Ectodermal cell (in vitro differentiated cells): ENCODE results near the gene NEK7.
"Not testable (repeated sequence)": the region's sequence is repeated elsewhere in the genome, so short reads cannot be mapped to it uniquely, and the experiment has no call there.

Experiments
- H3K27ac ChIP-seq: 2 replicates; pipeline ENCODE4 v1.7.0; 2013; ENCODE audit warnings: mild to moderate bottlenecking, low read depth, low read length; ENCODE audit not compliant: insufficient read depth, poor library complexity, severe bottlenecking
- H3K27me3 ChIP-seq: 2 replicates; pipeline ENCODE4 v1.7.0; 2013; ENCODE audit warnings: mild to moderate bottlenecking, low read length; ENCODE audit not compliant: insufficient read depth, control insufficient read depth, poor library complexity, severe bottlenecking
- H3K36me3 ChIP-seq: one replicate; pipeline ENCODE4 v1.7.0; 2013; ENCODE audit warnings: low read length; ENCODE audit not compliant: control insufficient read depth, insufficient read depth
- H3K4me1 ChIP-seq: one replicate; pipeline ENCODE4 v1.7.0; 2013; ENCODE audit warnings: low read length; ENCODE audit not compliant: control insufficient read depth, insufficient read depth
- H3K4me3 ChIP-seq: 2 replicates; pipeline ENCODE4 v1.7.0; 2013; ENCODE audit warnings: low read depth, low read length, control low read depth; ENCODE audit not compliant: insufficient read depth
- H3K9me3 ChIP-seq: 2 replicates; pipeline ENCODE4 v1.7.0; 2013; ENCODE audit warnings: mild to moderate bottlenecking, low read length, moderate library complexity; ENCODE audit not compliant: control insufficient read depth
- WGBS, 2 experiments: methylation state at CpG; one replicate each; pipeline ENCODE4 v1.1.7; 2013; ENCODE audit warnings: missing lambda C conversion rate in 2 of 2; 5-methylcytosine and 5-hydroxymethylcytosine counted together

NEK7 gene

DNA sequence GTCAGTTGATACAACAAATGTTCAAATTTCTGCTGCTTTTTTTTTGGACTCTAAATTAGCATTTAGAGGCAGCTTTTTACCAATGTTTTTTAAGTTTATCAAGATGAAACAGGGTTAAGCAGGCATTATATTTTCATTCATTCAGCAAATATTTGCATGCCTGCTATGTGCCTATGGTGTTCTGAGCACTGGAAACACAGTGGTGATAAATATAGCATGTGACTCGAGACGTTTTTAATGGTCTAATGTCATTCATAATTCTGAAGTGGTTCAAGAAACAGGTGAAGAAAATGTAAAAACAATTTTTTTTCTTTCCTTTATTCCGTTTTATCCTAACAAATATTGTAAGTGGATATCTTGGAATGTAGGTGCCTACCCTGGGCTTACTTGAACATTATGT, 26.8 kb downstream of the NEK7 start:
- H3K4me1 ChIP-seq: no peaks in the 10 kb centered on the region
- WGBS, 2 experiments: 93 to 96% methylated on average over 2 of the region's 3 CpGs
- no peaks in the 10 kb centered on the region for H3K27me3 ChIP-seq
- no peaks in the 10 kb centered on the region for H3K36me3 ChIP-seq
- H3K27ac ChIP-seq: no peak overlapping the region
- H3K9me3 ChIP-seq: no peaks in the 10 kb centered on the region
- no peak overlapping the region for H3K4me3 ChIP-seq

DNA sequence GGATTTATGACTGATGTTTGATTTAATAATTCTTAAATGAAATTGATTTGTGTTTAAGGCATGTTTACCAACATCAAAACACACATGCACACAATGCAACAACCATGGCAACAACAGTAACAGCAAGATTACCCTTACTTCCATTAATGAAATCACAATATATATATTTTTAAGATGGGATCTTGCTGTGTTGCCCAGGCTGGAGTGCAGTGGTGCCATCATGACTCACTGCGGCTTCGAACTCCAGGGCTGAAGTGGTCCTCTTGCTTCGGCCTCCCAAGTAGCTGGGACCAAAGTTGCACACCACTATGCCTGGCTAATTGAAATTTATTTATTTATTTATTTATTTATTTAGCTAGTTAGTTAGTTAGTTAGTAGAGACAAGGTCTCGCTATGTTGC, 27.7 kb downstream of the NEK7 start:
- Histone ChIP-seq H3K9me3 (no peaks in the 10 kb centered on the region), H3K4me1 (no peaks in the 10 kb centered on the region), H3K27me3 (no peaks in the 10 kb centered on the region), H3K4me3 (no peak overlapping the region), H3K36me3 (no peaks in the 10 kb centered on the region), H3K27ac (no peak overlapping the region)
- 97 to 100% methylated on average over 3 of the region's 4 CpGs for WGBS, 2 experiments

DNA sequence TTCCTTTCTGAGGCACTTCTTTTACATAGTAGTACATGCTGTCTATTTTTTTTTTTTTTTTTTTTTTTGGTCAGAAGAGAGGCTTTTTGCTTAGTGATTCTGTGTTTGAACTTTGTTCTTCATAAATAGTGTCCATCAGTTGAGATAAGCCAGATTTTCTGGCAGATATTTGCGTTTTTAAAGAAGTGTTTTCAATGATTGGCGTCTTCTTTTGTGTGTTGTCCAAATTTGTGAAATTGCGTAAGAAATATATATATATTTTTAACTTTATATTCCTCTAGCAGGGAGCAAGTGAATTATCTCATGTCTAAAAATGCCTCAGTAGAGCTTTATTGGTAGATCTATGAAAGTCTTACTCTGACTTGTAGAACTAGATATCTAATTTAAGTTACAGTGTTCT, 28.3 kb downstream of the NEK7 start:
- Histone ChIP-seq H3K36me3 (no peaks in the 10 kb centered on the region), H3K27ac (no peak overlapping the region), H3K27me3 (no peaks in the 10 kb centered on the region), H3K4me3 (no peak overlapping the region), H3K4me1 (no peaks in the 10 kb centered on the region), H3K9me3 (no peaks in the 10 kb centered on the region)
- WGBS, 2 experiments: 100% methylated on average over 1 of the region's 3 CpGs

DNA sequence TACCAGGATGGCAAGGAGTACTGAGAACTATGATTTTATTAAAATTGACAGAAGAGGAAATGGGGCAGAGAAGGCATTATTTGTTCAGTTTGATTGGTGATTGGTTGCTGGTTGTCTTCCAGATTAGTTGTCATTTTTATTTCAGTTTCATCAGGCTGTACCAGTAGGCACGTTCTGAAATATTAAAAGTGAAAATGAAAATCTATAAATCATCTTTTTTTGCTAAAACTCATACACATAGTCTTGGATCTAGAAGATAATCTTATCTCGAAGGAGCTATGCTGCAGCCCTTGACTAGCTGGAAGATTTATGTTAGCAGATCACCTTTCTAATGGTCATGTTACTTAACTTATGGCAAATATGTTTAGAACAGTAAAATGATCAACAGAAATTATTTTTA, 29.0 kb downstream of the NEK7 start:
- Histone ChIP-seq H3K27me3 (no peaks in the 10 kb centered on the region), H3K4me1 (no peaks in the 10 kb centered on the region), H3K36me3 (no peaks in the 10 kb centered on the region), H3K9me3 (no peaks in the 10 kb centered on the region), H3K27ac (no peak overlapping the region), H3K4me3 (no peak overlapping the region)
- 92 to 100% methylated on average over 1 to 2 of the region's 2 CpGs for WGBS, 2 experiments

DNA sequence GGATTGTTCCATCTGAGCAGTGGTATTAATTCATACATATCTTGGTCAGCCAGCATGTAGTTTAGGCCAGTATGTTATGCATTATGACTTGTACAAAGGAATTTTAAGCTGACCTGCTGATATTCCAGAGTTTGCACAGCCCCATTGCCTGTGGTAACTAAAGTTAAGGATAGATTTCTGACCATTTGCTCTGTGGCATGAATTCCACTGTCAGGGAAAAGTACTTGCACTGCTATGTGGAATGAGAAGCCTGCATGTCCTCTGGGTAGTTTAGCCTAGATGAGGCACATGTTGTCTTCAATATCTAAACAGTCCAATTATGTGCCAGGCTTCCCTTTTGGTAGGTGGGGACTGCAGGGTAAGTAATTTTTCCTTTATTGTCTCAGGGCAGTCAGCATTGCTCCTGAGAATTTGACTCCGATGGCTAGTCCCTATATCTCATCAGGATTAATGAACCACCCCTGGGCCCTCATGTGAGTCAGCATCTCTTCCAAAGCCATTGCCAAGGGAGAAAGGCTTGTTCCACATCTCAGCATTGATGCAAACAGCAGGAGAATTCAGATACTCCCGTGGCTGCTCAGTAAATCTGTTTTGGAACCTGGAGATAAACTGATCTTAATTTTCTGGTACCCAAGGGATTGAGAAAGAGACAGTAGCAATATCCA, 30.2 kb downstream of the NEK7 start:
- no peak overlapping the region for H3K27ac ChIP-seq
- H3K27me3 ChIP-seq: no peaks in the 10 kb centered on the region
- no peaks in the 10 kb centered on the region for H3K9me3 ChIP-seq
- 91 to 94% methylated on average over 2 of the region's 2 CpGs for WGBS, 2 experiments
- H3K36me3 ChIP-seq: no peaks in the 10 kb centered on the region
- no peak overlapping the region for H3K4me3 ChIP-seq
- no peaks in the 10 kb centered on the region for H3K4me1 ChIP-seq

DNA sequence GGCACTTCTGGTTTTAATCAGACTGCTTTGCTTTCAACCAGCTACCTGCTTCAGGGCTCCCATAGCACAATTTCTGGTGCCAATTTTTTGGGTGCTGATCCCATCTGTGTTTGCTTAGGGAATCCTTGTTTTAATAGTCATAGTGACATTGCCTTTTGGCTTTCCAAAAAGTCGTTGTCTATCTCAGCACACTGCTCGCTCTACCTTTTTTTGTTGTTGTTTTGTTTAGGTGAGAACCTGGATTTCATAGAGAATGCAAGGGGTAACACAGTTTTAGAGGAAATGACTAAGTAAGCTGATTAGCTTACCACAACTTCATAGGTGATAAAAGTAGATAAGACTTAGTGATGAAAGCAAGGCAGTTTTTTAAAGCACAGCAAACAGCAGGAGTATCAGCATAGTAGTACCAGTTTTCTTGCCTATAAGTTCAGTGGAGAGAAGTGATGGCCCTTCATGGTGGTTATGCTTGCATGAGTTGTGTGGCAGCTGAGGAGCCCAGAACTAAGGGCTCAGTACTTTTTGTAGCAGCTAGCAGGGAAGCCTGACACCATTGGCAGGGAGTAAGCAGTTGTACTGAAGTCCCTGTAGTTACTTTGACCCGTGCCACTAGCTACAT, 31.3 kb downstream of the NEK7 start:
- Histone ChIP-seq H3K27ac (no peak overlapping the region), H3K4me3 (no peak overlapping the region), H3K4me1 (no peaks in the 10 kb centered on the region), H3K27me3 (no peaks in the 10 kb centered on the region), H3K36me3 (no peaks in the 10 kb centered on the region), H3K9me3 (no peaks in the 10 kb centered on the region)
- WGBS, 2 experiments: 93 to 98% methylated on average over 3 of the region's 3 CpGs

DNA sequence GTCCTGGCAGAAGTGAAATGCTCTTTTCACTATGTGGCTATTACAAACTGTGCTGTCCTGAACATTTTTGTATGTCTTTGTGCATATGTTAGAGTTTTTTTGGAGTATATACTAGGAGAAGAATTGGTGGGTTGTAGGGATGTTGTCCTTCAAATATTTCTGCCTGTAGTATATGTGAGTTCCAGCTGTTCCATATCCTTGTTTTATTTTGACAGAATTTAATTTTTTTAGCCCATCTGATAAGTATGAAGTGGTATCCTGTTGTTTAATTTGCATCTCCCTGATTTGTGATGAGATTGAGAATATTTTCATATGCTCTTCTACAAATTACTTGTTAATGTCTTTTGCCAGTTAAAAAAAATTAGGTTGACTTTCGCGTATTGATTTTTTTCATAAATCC, 34.3 kb downstream of the NEK7 start:
- WGBS, 2 experiments: no CpG with 5 or more reads among the region's 2 CpGs
- Histone ChIP-seq H3K4me3 (no peak overlapping the region), H3K9me3 (no peaks in the 10 kb centered on the region), H3K4me1 (no peaks in the 10 kb centered on the region), H3K27me3 (no peaks in the 10 kb centered on the region), H3K36me3 (no peaks in the 10 kb centered on the region), H3K27ac (no peak overlapping the region)

DNA sequence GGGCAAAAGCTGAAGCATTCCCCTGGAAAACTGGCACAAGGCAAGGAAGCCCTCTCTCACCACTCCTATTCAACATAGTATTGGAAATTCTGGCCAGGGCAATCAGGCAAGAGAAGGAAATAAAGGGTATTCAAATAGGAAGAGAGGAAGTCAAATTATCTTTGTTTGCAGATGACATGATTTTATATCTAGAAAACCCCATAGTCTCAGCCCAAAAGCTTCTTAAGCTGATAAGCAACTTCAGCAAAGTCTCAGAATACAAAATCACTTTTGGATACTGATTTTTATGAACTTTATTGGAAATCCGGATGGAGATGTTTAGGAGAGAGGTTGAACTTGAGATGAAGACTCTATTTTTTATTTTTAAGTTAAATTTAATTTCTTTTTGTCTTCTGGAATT, 37.1 kb downstream of the NEK7 start:
- not testable (repeated sequence) for H3K9me3 ChIP-seq, H3K27me3 ChIP-seq, H3K36me3 ChIP-seq, H3K27ac ChIP-seq, H3K4me1 ChIP-seq, H3K4me3 ChIP-seq
- 100% methylated on average over 1 of the region's 1 CpG; no CpG with 5 or more reads in 1 of the 2 experiments for WGBS, 2 experiments

DNA sequence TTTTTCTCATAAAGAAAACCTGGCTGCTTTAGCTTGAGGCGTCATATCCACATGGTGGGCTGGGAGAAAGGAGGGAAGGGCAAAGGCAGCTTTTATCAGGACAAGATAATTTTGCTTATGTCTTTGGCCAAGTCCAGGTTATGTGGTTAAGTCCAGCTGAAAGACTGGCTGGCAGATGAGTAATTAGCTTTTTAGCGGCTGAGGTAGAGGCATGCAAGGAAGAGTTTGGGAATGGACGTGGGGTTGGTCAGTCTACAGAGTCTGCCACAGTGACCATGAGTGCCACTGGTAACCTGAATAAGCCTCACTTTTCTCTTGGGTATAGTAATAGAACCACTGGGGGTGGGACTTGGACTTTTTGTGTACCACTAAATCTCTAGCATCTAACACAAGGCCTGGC, 39.8 kb downstream of the NEK7 start:
- H3K9me3 ChIP-seq: no peaks in the 10 kb centered on the region
- H3K27ac ChIP-seq: no peak overlapping the region
- H3K27me3 ChIP-seq: no peaks in the 10 kb centered on the region
- no peak overlapping the region for H3K4me3 ChIP-seq
- H3K36me3 ChIP-seq: no peaks in the 10 kb centered on the region
- H3K4me1 ChIP-seq: no peaks in the 10 kb centered on the region
- 93 to 97% methylated on average over 3 of the region's 3 CpGs for WGBS, 2 experiments

DNA sequence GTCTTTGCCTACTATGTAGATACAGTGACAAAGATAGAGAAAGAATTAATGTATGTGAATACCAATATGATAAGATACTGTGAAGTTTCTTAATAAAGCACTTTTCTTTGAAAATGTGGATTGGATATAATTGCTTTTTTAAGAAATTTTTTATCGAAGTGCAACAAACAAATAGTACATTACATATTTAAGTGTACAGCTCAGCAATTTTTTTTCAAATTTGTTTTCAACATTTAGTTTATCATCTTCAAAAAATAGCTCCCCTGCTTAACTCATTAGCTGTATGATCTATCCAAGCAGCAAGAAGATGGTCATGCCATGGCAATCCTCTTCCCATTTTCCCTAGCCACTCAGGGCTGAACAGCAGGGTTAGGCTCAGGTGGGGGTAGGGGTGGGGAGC, 40.5 kb downstream of the NEK7 start:
- H3K4me3 ChIP-seq: no peak overlapping the region
- 100% methylated on average over 1 of the region's 1 CpG; no CpG with 5 or more reads in 1 of the 2 experiments for WGBS, 2 experiments
- no peaks in the 10 kb centered on the region for H3K27me3 ChIP-seq
- no peak overlapping the region for H3K27ac ChIP-seq
- no peaks in the 10 kb centered on the region for H3K4me1 ChIP-seq
- H3K9me3 ChIP-seq: no peaks in the 10 kb centered on the region
- H3K36me3 ChIP-seq: no peaks in the 10 kb centered on the region
